Embryonic facial prominence (tissue), 1 donor: ENCODE data around the gene AJAP1.

ENCODE experiments used
- DNase-seq: peaks from one replicate; pipeline ENCODE4 v3.0.0-alpha.2; 2016; ENCODE audit errors: extremely low spot score

The AJAP1 gene

DNA sequence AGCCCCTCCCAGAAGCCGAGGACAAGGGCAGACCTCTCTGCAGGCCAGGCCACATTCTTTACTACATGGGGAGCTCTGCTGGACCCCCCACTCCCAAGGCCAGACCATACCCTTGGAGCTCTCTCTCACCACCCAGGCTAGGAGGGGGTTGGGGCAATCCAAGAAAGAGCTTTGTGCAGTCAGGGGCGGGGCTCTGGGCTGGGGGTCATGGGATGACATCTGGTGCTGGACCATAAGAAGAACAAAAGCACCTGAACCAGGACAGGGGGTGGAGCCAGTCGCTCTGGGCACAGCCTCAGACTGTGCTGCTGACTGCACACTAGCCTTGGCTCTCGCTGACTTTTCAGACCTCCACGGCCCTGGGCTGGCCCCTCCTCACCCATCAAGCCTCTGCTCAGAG, 23.1 kb upstream of the AJAP1 start:
- no peak for DNase-seq

DNA sequence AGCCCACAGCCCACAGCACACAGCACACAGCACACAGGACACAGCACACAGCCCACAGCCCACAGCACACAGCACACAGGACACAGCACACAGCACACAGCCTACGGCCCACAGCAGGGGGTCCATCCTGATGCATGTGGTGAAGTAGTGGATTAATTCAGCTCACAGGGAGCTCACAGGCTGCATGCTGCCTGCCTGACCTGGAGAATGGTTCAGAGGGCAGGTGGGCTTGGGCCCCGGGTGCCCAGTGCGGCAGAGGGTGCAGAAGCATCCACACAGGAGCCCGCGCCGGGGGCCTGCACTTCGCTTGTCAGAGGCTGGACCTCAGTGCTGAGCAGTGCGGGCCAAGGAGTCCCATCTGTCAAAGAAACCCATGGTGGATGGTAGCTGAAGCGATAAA, 21.1 kb upstream of the AJAP1 start:
- no peak for DNase-seq

DNA sequence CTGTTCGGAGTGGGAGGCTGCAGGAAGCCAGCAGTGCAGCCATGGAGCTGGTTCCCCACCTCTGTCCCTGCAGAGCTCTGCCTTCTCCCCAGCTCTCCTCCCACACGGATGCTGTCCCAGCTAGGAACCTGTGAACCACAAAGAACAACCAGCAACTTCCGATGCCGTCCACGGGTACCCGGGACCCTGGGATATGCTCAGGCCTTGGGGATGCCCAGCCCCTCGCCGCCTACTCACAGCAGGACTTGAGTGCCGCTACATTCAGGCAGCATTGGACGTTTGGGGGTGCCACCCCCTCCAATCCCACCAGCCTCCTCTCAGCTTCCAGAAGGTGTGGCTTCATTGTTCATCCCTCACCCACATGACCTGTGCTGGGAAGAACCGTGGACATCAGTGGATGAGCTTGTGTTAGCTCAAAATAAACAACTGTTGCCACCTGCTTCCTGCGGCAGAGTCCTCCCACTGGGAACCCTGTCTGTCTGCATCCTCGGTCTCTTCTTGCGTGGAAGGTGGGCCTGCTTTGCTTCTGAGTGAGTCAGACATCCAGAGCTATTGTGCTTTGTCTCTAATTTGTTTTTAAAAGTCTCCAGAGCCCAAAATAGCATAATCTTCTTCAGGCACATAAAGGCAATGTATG, 20.1 kb upstream of the AJAP1 start:
- no peak for DNase-seq

DNA sequence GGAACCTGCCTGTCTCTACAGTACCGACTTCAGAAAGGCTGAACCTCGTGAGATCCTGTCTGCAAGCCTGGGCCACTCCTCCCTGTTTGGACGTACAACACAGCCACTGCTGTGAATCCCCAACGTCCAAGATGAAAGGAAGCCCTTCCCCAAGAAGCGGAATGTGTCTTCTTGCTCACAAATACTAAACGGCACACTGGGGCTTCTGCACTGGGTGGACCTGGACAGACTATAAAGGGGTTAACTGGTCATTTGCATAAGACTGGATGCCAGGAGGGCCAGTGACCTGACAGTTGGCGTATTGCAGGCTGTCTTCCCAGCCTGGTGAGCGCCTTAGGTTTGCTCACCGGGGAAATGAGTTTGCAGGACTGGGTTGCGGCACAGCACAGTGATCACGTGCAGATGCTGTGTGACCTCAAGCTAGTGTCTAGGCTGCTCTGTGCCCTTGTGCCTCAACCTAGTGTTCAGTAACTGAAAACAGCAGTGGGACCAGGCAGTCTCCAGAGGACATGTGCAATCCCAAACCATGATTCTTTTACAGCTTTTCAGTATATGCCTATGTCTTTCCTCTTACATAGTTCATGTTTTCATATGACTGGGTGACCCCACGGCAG, 19.5 kb upstream of the AJAP1 start:
- no peak for DNase-seq

DNA sequence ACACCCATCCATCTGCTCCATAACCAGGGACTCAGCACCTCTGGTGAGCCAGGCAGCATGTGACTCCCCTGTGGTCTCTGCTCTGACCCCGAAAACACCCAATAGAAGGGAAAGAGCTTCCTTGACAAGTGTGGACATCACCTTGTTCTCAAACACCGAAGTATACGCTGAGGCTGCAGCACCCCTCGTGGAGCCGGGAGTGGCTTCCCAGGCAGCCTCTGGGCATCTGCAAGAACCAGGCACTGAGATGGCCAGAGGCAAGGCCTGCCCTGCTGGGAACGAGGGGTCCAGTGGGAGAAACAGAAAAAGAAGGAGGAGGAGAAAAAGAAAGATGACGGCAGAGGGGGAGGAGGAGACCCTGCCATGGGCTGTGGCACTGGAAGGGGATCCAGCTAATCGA, 18.2 kb upstream of the AJAP1 start:
- no peak for DNase-seq

DNA sequence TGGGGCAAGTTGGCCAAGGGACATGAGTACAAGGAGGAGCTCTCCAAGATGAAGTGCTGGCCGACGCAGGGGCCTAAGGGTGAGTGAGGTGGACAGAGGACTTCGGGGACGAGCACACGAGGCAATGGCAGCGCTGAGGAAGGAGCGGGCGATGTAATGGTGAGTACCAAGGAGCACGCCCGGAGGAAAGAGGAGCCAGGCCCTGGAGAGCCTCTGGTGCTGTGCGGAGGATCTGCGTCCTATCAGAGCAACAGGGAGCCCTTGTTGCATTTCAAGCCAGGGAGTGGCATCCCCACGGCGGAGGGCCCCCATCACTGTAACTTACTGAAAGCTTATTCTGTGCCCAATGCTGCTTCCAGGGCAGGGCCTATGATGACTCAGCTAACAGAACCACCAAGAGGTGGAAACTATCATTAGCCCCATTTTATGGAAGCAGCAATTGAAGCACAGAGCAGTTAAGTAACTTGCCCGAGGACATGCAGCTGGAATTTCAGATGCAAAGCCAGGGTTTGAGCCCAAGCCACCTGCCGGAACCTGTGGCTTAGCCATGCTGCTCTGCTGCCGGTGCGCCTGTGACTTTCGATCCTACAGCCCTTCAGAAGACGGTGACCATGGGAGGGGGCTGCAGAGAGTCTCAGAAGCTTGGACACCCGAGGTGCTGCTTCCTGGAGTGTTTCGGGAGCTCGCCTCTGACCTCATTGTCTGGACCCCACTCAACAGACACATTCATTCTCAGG, 17.6 kb upstream of the AJAP1 start:
- DNase-seq: no peak

DNA sequence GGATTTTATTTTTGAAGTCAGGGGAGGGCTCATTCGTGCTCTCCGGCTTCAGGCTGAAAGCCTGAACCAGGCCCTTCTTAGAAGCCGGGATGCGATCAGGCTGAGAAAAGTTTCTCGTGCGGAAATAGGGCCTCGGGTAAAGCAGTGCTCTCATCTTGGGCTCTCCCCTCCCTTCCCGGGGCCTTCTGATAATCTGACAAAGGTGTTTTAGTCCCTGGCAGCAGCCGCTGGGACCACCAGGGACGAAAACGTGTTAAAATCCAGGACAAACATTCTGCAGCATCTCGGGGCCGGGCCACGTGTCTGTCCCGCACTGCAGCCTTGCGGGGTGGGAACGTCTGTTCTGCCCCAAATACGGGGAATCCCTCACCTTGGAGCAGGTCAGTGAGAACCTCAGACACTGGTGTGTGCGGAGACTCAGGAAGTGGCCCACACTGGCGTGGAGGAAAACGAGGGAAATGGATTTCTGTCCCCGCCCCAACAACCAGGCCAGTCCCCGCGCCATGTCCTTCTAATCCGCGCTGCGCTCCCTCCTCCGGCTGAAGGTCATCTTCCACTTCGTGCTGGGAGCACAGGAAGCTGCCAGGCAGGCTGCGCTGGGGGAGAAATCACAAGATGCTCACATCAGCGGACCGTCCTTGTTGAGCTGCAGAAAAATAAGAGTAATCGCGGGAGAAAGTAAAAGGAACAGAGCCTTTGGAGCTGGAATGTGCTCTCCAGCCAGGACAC, 16.6 kb upstream of the AJAP1 start:
- no peak for DNase-seq

DNA sequence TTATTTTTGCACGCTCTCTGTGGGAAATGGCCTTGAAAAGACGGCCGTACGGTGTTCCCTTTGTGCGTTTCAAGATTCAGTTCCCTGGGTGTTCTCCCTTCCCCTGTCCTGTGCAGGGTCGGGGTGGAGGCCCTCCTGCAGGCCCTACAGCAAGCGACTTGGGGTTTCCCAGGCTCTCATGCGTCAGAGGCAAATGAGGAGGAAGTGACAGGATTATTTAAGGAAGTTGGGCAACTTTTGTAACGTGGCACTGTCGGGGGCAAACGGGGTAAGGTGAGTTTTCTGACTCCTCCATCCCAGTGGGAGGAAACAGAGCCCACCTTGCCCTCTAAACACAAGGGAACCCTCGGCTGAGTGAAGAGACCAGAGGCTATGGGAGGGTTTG, 16.1 kb upstream of the AJAP1 start:
- no peak for DNase-seq

DNA sequence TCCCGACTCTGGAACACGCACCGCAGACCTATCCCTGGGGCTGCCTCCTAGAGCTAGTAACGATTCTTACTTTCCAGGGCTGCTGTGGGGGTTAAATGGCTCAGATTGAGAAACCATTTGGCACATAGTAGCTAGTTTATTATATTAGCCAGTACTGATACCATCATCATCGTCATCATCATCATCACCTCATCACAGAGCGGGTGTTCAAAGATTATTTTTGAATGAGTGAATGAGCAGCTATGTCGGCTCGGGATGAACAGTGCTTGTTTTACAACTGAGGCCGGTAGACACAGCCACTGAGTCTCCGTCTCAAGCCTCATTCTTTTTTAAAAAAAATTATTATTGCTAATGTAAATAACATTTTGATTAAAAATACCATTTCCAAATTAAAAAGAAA, 13.5 kb upstream of the AJAP1 start:
- DNase-seq: no peak

DNA sequence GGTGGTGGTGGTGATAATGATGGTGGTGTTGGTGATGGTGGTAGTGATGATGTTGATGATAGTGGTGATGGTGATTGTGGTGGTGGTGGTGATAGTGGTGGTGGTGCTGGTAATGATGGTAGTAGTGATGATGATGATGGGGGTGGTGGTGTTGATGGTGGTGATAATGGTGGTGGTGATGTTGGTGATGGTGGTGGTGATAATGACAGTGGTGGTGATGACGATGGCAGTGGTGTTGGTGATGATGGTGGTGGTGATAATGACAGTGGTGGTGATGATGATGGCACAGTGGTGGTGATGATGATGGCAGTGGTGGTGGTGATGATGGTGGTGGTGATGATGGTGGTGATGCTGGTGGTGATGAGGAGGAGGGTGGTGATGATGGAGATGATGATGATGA, 7.0 kb upstream of the AJAP1 start:
- DNase-seq: no peak

DNA sequence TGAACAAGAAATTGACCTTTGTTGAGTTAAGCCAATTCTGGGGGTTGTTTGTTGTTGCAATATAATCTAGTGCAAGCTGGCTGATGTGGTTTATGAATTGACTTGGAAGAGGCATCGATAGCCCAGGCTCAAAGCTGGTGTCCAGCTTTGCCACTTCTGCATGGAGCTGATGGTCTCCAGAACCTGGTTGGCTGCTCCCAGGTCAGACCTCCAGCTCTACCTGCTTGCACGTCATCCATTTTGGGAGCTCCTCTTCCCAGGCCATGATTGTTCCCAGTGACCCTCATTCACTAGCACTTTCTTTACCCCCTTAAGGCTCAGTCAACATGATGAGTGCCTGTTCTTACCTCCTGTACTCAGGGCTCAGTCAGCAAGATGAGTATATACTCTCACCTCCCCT, 5.8 kb upstream of the AJAP1 start:
- no peak for DNase-seq

DNA sequence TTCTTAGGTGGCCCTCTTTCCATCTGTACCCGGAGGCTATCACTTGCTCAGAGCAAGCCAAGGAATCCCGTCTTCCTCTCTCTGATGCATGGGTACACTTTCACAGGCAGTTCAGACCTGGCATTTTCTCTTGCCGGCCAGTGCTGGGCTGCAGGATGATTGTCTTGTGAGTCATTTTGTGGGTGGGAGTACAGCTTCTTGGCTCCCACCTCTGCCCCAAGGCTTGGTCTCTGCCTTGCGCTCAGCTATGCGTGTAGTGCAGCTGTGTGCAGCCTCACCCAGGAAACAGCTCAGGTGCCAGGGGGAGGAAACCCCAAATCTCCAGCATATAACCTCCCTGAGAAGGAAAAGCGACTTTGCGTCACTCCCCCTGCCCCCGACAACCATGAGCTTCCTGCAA, 3.9 kb upstream of the AJAP1 start:
- DNase-seq: no peak

DNA sequence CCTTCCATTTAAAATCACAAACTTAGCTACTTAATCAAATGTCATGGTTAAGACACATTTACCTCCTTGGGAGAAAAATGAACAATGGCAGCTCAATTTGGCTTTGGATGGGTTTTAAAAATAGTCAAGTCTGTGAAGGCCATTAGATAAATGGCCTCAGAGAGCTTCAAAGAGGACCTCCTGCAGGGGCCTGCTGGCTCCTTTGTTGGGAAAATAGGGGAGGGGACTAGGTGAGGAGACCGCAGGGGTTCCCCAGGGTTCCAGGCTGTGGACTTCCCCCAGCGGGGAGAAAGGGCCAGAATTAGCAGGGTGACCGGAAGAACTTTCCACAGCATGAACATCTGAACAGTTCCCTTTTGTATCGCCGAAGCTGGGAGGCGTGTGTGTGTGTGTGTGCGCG, 3.4 kb upstream of the AJAP1 start:
- DNase-seq: no peak

DNA sequence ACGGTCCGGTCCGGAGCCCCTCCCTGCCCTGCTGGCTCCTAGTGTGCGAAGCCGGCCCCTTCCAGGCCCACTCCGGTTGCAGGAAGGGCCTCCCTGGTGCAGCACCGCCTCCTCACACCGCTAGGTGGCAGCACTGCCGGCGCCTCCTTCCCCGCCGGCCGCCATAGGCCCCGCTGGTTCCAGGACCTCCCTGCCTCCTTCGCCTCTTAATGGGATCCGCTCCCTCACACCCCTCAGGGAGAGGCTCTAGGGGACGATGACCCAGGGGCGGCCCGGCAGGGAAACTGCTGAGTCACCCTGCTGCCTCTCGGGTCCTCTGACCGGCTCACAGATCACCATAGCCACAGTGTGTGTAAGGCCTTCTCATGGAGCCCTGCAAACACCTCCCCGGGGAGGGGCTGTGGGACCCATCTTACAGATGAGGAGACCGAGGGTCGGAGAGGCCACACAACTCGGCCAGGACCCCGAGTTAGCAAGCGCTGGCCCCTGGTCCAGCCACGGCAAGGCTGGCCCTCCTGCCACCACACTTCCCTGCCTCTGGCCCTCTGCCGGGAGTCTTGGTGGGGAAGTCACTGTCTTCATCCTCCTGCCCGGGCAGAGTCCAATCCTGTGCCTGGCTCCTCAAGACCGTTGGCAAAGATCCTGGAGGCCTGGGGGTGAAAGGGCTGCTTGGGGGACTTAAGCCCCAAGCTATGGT, 1.6 kb upstream of the AJAP1 start:
- no peak for DNase-seq

DNA sequence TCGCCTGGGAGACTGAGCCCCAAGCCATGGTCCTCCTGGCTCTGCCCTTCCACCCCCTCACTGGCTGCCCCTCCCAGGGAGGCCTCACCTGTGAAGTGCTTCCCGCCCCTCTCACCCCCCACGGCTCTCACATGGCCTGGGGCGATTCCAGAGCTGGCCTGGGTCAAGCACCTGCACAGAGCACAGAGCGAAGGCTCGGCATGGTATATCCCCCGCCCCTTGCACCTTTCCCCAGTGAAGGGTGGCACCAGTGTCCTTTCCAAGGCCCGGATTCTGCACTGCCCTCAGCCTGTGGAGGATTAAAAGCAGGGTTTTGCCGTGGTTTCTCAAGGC, 1.1 kb upstream of the AJAP1 start:
- no peak for DNase-seq

DNA sequence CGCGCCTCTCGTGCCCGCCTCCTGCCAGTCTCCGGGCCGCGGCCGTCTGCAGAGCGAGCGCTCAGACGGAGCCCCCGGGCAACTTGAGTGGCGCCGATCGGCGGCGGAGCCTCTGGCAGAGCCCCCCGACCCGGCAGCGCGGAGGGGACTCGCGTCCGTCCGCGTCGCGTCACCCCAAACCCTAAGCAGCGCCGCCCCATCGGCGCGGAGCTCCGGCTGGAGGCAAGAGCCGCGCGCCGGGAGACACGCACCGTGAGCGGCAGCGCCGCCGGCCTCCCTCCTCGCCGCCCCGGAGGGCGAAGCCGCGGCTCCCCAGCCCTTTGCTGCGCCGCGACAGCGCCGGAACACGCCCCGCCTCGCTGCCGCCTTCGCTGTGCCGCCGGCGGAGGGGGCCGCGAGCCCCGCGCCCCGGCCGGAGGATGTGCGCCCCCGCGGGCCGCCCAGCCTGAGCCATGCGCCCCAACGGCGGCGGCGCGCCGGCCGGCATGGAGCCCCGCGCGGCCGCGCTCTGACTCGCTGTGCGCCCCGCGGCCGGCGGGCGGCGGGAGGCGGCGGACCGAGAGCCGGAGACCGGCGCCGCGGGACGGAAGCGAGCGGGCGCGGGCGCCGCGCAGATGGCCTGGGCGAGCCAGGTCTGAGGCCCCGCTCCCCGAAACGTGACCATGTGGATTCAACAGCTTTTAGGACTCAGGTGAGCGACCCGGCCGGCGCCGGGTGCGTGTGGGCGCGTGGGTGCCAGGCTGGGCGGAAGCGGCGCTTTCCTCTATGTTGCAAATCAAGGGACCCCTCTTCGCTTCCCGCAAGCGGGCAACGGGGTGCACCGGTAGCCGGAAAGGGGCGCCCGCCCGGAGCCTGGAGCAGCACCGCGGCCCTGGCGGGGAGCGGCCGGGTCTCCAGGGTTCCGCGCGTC, 610 bp downstream of the AJAP1 start:
- DNase-seq: no peak

DNA sequence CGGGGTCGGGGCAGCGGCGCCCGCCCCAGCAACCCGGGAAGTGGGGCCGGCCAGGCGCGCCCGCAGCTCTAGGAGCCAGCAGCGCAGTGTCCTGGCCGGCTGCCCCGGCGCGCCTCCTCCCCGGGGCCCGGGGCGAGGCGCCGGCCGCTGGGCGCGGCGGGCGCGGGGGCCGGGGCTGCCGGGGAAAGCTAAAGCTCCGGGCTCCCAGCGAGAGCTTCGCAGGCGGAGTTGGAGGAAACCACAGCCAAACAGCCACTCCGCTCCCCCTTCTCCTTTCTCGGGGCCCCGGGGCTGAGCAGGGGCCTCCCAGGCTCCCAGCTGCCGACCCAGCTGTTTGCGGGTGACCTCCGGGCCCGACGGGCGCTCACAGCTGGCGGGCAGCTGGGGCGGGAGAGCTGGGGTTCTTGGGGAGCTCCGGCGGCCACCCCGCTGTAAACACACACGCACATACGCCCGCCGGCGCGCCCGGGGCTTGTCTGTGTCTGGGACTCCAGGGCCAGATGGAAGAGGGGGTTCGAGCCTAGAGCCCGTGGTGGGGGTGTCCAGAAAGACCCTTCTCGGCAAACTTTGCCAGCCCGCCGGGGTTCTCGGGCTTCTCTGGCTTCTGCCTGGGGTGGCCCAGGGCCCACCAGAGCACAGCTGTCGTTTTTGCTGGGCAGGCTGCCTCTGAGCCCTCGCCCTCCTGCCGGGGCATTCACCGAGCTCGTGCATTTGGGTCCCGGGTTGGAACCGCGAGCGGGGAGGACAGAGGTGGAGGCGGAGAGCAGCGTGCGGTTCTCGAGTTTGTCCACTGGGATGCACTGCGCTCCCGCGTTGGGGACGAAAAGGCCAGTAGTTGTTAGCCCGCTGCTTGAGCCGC, 1.5 kb downstream of the AJAP1 start:
- no peak for DNase-seq

DNA sequence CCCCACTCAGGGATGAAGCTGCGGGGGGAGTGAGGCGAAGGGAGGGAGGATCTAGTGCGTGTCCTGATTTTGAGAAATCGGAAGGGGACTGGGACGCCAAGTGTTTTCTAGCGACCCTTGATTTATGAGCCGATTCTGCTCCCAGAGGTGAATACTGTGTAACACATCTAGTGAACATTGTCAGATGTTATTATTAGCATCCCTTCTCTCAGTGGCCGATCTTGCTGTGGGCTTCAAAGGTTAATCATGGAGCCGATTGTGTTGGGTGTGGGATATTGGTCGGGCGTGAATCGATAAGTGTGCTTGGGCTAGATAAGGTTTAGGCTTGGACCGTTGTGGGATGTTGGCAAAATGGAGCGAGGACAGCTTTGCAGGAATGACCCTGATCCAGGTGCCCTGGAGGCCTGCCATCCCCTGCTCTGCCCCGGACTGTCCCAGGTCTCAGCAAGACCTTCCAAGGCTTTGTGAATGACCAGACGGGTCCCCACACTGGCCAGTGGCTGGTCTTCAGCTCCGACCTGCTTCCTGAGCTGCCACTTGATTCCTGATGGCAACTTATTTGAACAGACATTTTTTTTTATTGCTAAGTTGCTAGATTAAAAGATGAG, 2.2 kb downstream of the AJAP1 start:
- no peak for DNase-seq

DNA sequence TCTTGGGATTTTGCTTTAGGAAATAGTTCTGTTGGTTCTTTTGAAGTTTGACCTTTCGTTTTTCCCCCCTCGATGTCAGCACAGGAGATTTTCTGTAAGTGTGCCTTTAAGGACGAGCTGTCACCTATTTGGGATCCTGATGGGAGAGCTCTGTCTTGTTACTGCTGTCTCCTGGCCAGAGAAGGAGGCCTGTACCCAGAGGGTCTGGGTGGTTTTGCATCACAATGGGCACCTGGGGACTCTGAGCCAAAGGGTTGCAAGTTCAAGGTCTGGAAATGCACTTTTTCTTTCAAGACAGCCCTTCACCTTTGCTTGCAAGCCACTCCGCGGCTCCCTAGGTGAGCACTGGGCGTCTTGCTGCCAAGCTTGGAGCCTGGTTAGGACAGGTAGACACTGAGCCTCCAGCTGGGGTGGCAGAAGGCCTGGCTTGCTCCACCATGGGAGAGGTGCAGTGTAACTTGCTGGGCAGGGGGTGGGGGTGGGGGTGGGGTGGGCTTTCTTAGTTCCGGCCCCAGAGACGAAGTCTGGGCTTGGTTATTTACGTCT, 2.9 kb downstream of the AJAP1 start:
- DNase-seq: no peak
